GM12873 (cell line): ENCODE measurements around the gene LGALS12.

Experiments
- CTCF ChIP-seq: IDR thresholded peaks from 2 replicates; pipeline ENCODE4 v1.5.1; 2012; ENCODE audit warnings: low read depth, mild to moderate bottlenecking, moderate library complexity, low read length, control low read depth; ENCODE audit not compliant: insufficient read depth; ENCODE audit errors: missing control alignments

LGALS12 gene

GRCh38 chr11:63535734-63536133 lies 29.9 kb downstream of the LGALS12 start:
- no peak for TF ChIP-seq CTCF

DNA sequence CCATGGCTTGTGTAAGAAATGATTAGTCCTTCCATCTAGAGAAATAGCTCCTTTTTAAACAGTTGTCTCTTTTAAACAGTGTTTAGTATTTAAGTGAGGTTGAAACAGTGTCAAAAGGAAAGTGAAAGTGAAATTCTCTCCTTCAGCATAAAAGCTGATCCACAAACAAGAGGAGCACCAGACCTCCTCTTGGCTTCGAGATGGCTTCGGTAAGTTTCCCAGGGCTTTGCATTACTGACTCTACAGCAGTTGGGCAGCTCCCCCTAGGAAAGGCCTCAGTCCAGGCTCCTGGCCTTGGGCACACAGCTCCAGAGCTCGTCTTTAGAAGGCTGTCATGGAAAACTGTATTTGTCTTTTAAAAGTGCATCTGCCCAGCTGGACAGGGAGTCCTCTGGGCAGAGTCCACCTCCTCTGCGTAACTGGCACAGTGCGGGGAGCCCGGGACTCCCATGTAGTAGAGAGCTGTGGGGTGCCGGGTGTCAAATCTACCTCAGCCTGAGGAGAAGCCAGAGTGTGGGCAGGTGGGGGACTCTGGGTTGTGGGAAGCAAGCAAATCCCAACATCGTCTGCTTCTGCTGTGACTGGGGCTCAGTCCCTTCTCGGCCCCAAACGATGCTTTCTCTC lies 30.9 kb downstream of the LGALS12 start, which contains the start of gene PLAAT4:
TSS of gene PLAAT4 (plus strand) at position 140 of the 624 bp plus-strand sequence. CDS start at position 201, 61 bp downstream.
- no peak for TF ChIP-seq CTCF

GRCh38 chr11:63537293-63538101 lies 31.6 kb downstream of the LGALS12 start:
- no peak for TF ChIP-seq CTCF

- TF ChIP-seq CTCF, result no peak
Observed at GRCh38 chr11:63543711-63544110, 37.8 kb downstream of the LGALS12 start.

GRCh38 chr11:63547061-63547460 lies 41.2 kb downstream of the LGALS12 start:
- no peak for TF ChIP-seq CTCF

- TF ChIP-seq CTCF, result no peak
Observed at GRCh38 chr11:63548178-63548577, 42.3 kb downstream of the LGALS12 start.

DNA sequence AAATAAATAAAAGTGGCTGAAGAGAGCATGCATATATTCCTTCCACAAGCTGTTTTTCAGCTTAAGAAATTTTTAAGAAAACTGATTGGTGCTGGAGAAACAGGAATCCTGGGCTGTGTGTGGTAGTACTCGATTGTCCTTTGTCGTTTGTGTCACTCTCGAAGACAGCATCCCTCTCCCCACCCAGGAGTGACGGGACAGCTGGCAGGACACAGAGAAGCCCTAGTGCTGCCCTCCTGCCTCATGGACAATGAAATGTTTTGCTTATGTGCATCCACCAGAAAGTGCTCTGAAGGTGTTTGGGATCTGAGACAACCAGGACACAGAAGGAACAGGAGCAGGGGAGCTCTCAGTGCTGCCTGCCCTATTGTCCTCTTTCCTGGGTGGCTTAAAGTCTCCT lies 43.5 kb downstream of the LGALS12 start:
- no peak for TF ChIP-seq CTCF
